GM12892 (cell line): ENCODE data around the gene PARP12.

Experiments
- DNase-seq: peaks from one replicate; pipeline ENCODE4 v3.0.0; 2011; ENCODE audit not compliant: insufficient read length
- FAIRE-seq: peaks from 2 replicates; lab custom pipeline; 2011; peaks lifted over from hg19 to GRCh38; lab: Jason Lieb, UNC
- POLR2A ChIP-seq: IDR thresholded peaks from 2 replicates; pipeline ENCODE4 v1.6.1; 2011; ENCODE audit warnings: low read depth, low read length, control low read depth
- POLR2AphosphoS5 ChIP-seq: IDR thresholded peaks from 2 replicates; pipeline ENCODE4 v1.6.1; 2011; ENCODE audit warnings: low read depth, low read length, control low read depth
- TAF1 ChIP-seq: IDR thresholded peaks from 2 replicates; pipeline ENCODE4 v1.6.1; 2011; ENCODE audit warnings: low read depth, mild to moderate bottlenecking, control low read depth, low read length, borderline replicate concordance

Gene PARP12

GRCh38 chr7:140044251-140044650 is 18.5 kb downstream of the PARP12 start:
- TF ChIP-seq POLR2AphosphoS5 (no peak), TAF1 (no peak), POLR2A (no peak)
- DNase-seq: no peak
- FAIRE-seq: no peak

- no peak for DNase-seq
- TF ChIP-seq POLR2A: no peak
- no peak for TF ChIP-seq TAF1
- no peak for TF ChIP-seq POLR2AphosphoS5
- FAIRE-seq: no peak
Observed at GRCh38 chr7:140042386-140042670, 20.4 kb downstream of the PARP12 start.

- TF ChIP-seq TAF1 (no peak), POLR2AphosphoS5 (no peak), POLR2A (no peak)
- DNase-seq: no peak
- no peak for FAIRE-seq
Observed at GRCh38 chr7:140041659-140042385, 20.9 kb downstream of the PARP12 start.

GRCh38 chr7:140039896-140040295 is 22.9 kb downstream of the PARP12 start:
- TF ChIP-seq POLR2AphosphoS5 (no peak), POLR2A (no peak), TAF1 (no peak)
- DNase-seq: no peak
- FAIRE-seq: no peak

GRCh38 chr7:140039066-140039465 is 23.7 kb downstream of the PARP12 start:
- DNase-seq (no peak), FAIRE-seq (no peak)
- TF ChIP-seq POLR2AphosphoS5: no peak
- no peak for TF ChIP-seq TAF1
- no peak for TF ChIP-seq POLR2A

GRCh38 chr7:140036224-140036962 is 26.4 kb downstream of the PARP12 start:
- TF ChIP-seq POLR2A (no peak), TAF1 (no peak), POLR2AphosphoS5 (no peak)
- no peak for DNase-seq
- FAIRE-seq: peak; percentile 38

GRCh38 chr7:140035400-140036223 is 27.1 kb downstream of the PARP12 start:
- DNase-seq: no peak
- TF ChIP-seq POLR2A (no peak), POLR2AphosphoS5 (no peak), TAF1 (no peak)
- FAIRE-seq: no peak

- no peak for TF ChIP-seq POLR2AphosphoS5
- TF ChIP-seq POLR2A: no peak
- no peak for TF ChIP-seq TAF1
- FAIRE-seq (no peak), DNase-seq (no peak)
Observed at GRCh38 chr7:140034421-140034820, 28.3 kb downstream of the PARP12 start.

GRCh38 chr7:140033779-140034363 is 28.9 kb downstream of the PARP12 start:
- TF ChIP-seq POLR2AphosphoS5 (no peak), TAF1 (no peak), POLR2A (no peak)
- no peak for DNase-seq
- FAIRE-seq: no peak

- FAIRE-seq: no peak
- DNase-seq: no peak
- TF ChIP-seq TAF1: no peak
- no peak for TF ChIP-seq POLR2AphosphoS5
- no peak for TF ChIP-seq POLR2A
Observed at GRCh38 chr7:140033036-140033435, 29.7 kb downstream of the PARP12 start.

- TF ChIP-seq TAF1: no peak
- TF ChIP-seq POLR2A: no peak
- no peak for TF ChIP-seq POLR2AphosphoS5
- no peak for FAIRE-seq
- DNase-seq: no peak
Observed at GRCh38 chr7:140031364-140031763, 31.4 kb downstream of the PARP12 start.
